ENCODE results near the gene ADRA1B. TPM values are rescaled to one million over a fixed set of nuclear protein-coding genes. Genes with fewer than 3 reads are reported as not detected.

The ADRA1B gene
- polyA plus RNA-seq, 2 of the 4 experiments (the other 2 are of a cell fraction): 4.4 to 8.5 TPM

GRCh38 chr5:160018945-160019625 lies 102.8 kb downstream of the ADRA1B start:
- FAIRE-seq (no peak), ATAC-seq (no peak), DNase-seq (ENCODE audit: low read depth in 1 of 2, low spot score in 1 of 2) (no peak)
- TF ChIP-seq TFCP2L1 (CRISPR knock-in tag; IDR thresholded peaks at IDR 0.05): no peak
- TF ChIP-seq RFX5 (IDR thresholded peaks at IDR 0.05): no peak
- TF ChIP-seq CEBPB (IDR thresholded peaks at IDR 0.05): no peak
- TF ChIP-seq MAFK (IDR thresholded peaks at IDR 0.05; ENCODE audit: partially characterized antibody): no peak
- TF ChIP-seq ELK1 (IDR thresholded peaks at IDR 0.05; ENCODE audit: low read depth, low read length): no peak
- TF ChIP-seq CBX2 (IDR thresholded peaks at IDR 0.05; ENCODE audit: borderline replicate concordance, low read depth): no peak
- no peak for TF ChIP-seq BHLHE40 (IDR thresholded peaks at IDR 0.05; ENCODE audit: low read depth, low read length)
- no peak for TF ChIP-seq SMC3 (IDR thresholded peaks at IDR 0.05)
- no peak for TF ChIP-seq HES2 (IDR thresholded peaks at IDR 0.05)
- TF ChIP-seq KDM1A (IDR thresholded peaks at IDR 0.05; ENCODE audit: low read depth): no peak
- Histone ChIP-seq H3K4me2 (no peak overlapping the region), H3K9me3 (no peaks in the 10 kb centered on the region), H3K4me3 (no peak overlapping the region), H3K4me1 (no peaks in the 10 kb centered on the region), H3K27ac (no peak overlapping the region)
- POLR2A ChIA-PET: interaction anchor here (0.7 kb wide), 1 partner anchor 772 kb away, joined by 7 read pairs; no protein-coding TSS in a partner anchor
- 91% methylated on average over 2 of the region's 2 CpGs for WGBS (ENCODE audit: missing lambda C conversion rate)
- CTCF ChIA-PET: interaction anchor here (3.4 to 4.3 kb wide), 3 partner anchors 9 to 371 kb away, joined by 33 to 87 read pairs (median 50); partner anchors contain the start of gene TTC1

DNA sequence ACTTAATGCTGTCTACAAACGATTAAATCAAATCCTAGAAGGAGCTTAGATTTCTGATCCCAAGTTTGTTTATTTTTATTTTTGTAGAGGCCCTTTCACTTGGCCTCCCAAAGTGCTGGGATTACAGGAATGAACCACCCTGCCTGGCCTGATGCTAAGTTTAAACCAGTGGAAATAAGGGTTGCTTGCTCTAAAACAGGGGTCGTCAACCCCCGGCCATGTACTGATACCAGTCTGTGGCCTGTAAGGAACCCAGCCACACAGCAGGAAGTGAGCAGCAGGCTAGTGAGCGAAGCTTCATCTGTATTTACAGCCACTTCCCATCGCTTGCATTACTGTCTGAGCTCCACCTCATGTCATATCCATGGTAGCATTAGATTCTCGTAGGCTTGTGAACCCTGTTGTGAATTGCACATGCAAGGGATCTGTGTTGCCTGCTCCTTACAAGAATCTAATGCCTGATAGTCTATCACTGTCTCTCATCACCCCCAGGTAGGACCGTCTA lies 104.0 kb downstream of the ADRA1B start:
- ChIA-PET CTCF (interaction anchor here (1.2 to 4.3 kb wide), 8 partner anchors 10 to 370 kb away, joined by 3 to 87 read pairs (median 14); partner anchors contain the start of genes C1QTNF2 and TTC1), POLR2A (no interaction called here)
- Histone ChIP-seq H3K4me1 (no peaks in the 10 kb centered on the region), H3K4me3 (no peak overlapping the region), H3K4me2 (no peak overlapping the region), H3K9me3 (no peaks in the 10 kb centered on the region), H3K27ac (no peak overlapping the region)
- WGBS (ENCODE audit: missing lambda C conversion rate): 90% methylated on average over 7 of the region's 7 CpGs
- FAIRE-seq (no peak), ATAC-seq (no peak), DNase-seq (ENCODE audit: low read depth in 1 of 2, low spot score in 1 of 2) (no peak)
- TF ChIP-seq POLR2A (IDR thresholded peaks at IDR 0.05; ENCODE audit: low read length) (no peak), RARB (CRISPR knock-in tag; IDR thresholded peaks at IDR 0.05) (no peak), JUNB (IDR thresholded peaks at IDR 0.05) (no peak)

DNA sequence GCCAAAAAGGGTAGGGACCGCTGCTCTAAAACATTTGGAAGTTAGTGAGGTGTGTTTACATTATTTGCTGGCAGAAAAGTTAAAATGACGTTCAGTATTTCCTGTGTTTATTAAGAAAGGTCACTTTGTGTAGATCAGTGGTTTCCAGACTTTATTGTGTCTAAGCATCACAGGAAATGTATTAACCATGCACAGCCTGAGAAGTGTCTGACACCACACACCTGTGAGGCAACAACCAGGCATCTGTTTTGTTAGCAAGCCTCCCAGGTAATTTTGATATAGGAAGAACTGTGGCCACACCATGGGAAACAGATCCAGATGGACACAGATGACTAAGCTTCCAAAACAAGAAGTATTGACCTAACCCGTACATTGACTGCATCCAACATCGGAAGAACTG lies 104.7 kb downstream of the ADRA1B start:
- ChIA-PET POLR2A (interaction anchor here (0.6 kb wide), 1 partner anchor 90 kb away, joined by 6 read pairs; no protein-coding TSS in a partner anchor), CTCF (interaction anchor here (0.7 to 4.3 kb wide), 40 partner anchors 8 to 686 kb away, joined by 3 to 87 read pairs (median 6); partner anchors contain the start of genes C1QTNF2, PTTG1 and TTC1)
- FAIRE-seq (no peak), DNase-seq (ENCODE audit: low read depth in 1 of 2, low spot score in 1 of 2) (no peak), ATAC-seq (no peak)
- H3K4me1 ChIP-seq: no peaks in the 10 kb centered on the region
- no peak overlapping the region for H3K4me3 ChIP-seq
- H3K27ac ChIP-seq: no peak overlapping the region
- H3K4me2 ChIP-seq: no peak overlapping the region
- no peaks in the 10 kb centered on the region for H3K9me3 ChIP-seq
- TF ChIP-seq ZSCAN20 (CRISPR knock-in tag; IDR thresholded peaks at IDR 0.05) (no peak), ZC3H11A (IDR thresholded peaks at IDR 0.05) (no peak), PHF8 (IDR thresholded peaks at IDR 0.05; ENCODE audit: borderline replicate concordance, low read depth) (no peak), ESRRA (IDR thresholded peaks at IDR 0.05; ENCODE audit: borderline replicate concordance, low read length) (no peak), EHMT2 (IDR thresholded peaks at IDR 0.05; ENCODE audit: low read depth) (no peak), HOXA7 (CRISPR knock-in tag; IDR thresholded peaks at IDR 0.05) (no peak), E2F6 (IDR thresholded peaks at IDR 0.05; ENCODE audit: borderline replicate concordance, low read depth) (no peak), MAFK (IDR thresholded peaks at IDR 0.05; ENCODE audit: partially characterized antibody) (no peak), KDM5A (IDR thresholded peaks at IDR 0.05) (no peak), POLR2A (IDR thresholded peaks at IDR 0.05; ENCODE audit: low read length) (no peak), EHF (CRISPR knock-in tag; IDR thresholded peaks at IDR 0.05) (no peak), BHLHE40 (IDR thresholded peaks at IDR 0.05; ENCODE audit: low read depth, low read length) (no peak), ELK1 (IDR thresholded peaks at IDR 0.05; ENCODE audit: low read depth, low read length) (no peak)
- TF ChIP-seq, protein P1, sequence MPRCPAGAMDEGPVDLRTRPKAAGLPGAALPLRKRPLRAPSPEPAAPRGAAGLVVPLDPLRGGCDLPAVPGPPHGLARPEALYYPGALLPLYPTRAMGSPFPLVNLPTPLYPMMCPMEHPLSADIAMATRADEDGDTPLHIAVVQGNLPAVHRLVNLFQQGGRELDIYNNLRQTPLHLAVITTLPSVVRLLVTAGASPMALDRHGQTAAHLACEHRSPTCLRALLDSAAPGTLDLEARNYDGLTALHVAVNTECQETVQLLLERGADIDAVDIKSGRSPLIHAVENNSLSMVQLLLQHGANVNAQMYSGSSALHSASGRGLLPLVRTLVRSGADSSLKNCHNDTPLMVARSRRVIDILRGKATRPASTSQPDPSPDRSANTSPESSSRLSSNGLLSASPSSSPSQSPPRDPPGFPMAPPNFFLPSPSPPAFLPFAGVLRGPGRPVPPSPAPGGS (IDR thresholded peaks at IDR 0.05): no peak
- TF ChIP-seq, protein P2, sequence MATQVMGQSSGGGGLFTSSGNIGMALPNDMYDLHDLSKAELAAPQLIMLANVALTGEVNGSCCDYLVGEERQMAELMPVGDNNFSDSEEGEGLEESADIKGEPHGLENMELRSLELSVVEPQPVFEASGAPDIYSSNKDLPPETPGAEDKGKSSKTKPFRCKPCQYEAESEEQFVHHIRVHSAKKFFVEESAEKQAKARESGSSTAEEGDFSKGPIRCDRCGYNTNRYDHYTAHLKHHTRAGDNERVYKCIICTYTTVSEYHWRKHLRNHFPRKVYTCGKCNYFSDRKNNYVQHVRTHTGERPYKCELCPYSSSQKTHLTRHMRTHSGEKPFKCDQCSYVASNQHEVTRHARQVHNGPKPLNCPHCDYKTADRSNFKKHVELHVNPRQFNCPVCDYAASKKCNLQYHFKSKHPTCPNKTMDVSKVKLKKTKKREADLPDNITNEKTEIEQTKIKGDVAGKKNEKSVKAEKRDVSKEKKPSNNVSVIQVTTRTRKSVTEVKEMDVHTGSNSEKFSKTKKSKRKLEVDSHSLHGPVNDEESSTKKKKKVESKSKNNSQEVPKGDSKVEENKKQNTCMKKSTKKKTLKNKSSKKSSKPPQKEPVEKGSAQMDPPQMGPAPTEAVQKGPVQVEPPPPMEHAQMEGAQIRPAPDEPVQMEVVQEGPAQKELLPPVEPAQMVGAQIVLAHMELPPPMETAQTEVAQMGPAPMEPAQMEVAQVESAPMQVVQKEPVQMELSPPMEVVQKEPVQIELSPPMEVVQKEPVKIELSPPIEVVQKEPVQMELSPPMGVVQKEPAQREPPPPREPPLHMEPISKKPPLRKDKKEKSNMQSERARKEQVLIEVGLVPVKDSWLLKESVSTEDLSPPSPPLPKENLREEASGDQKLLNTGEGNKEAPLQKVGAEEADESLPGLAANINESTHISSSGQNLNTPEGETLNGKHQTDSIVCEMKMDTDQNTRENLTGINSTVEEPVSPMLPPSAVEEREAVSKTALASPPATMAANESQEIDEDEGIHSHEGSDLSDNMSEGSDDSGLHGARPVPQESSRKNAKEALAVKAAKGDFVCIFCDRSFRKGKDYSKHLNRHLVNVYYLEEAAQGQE (IDR thresholded peaks at IDR 0.05): no peak
- 63% methylated on average over 4 of the region's 4 CpGs for WGBS (ENCODE audit: missing lambda C conversion rate)

Data from A549 (cell line).